ENCODE data around the gene KIF21B.

Gene KIF21B

GRCh38 chr1:200971955-200972711 lies 51.4 kb downstream of the KIF21B start:
- TF ChIP-seq CTCF (IDR thresholded peaks at IDR 0.05; ENCODE audit: low read depth, low read length) (peak; percentile 59), MYC (IDR thresholded peaks at IDR 0.05; ENCODE audit: low read depth, low read length) (no peak)
- DNase-seq (ENCODE audit: low read depth) = peak; percentile 70

GRCh38 chr1:200971428-200971903 lies 52.0 kb downstream of the KIF21B start:
- TF ChIP-seq MYC (IDR thresholded peaks at IDR 0.05; ENCODE audit: low read depth, low read length) = no peak
- TF ChIP-seq POLR2A (IDR thresholded peaks at IDR 0.05; ENCODE audit: extremely low read depth, insufficient read length) = no peak
- TF ChIP-seq CTCF (IDR thresholded peaks at IDR 0.05; ENCODE audit: low read depth, low read length) = no peak
- TF ChIP-seq MAX (IDR thresholded peaks at IDR 0.05; ENCODE audit: low read depth, low read length) = no peak
- DNase-seq (ENCODE audit: low read depth) = no peak
- H3K4me3 ChIP-seq (ENCODE audit: low read depth, low read length) = no peak overlapping the region

More at GRCh38 chr1:200971955-200972711, 51.4 kb downstream of the KIF21B start:
- H3K4me3 ChIP-seq (ENCODE audit: low read depth, low read length) = no peak overlapping the region

GRCh38 chr1:200970771-200971427 lies 52.6 kb downstream of the KIF21B start:
- TF ChIP-seq MAX (IDR thresholded peaks at IDR 0.05; ENCODE audit: low read depth, low read length) (no peak), MYC (IDR thresholded peaks at IDR 0.05; ENCODE audit: low read depth, low read length) (no peak), CTCF (IDR thresholded peaks at IDR 0.05; ENCODE audit: low read depth, low read length) (no peak), POLR2A (IDR thresholded peaks at IDR 0.05; ENCODE audit: extremely low read depth, insufficient read length) (no peak)
- DNase-seq (ENCODE audit: low read depth) = no peak
- no peak overlapping the region for H3K4me3 ChIP-seq (ENCODE audit: low read depth, low read length)

GRCh38 chr1:200969726-200970561 lies 53.6 kb downstream of the KIF21B start:
- peak; percentile 56 for DNase-seq (ENCODE audit: low read depth)
- H3K4me3 ChIP-seq (ENCODE audit: low read depth, low read length) = no peak overlapping the region
- TF ChIP-seq CTCF (IDR thresholded peaks at IDR 0.05; ENCODE audit: low read depth, low read length) (peak; percentile 31), MAX (IDR thresholded peaks at IDR 0.05; ENCODE audit: low read depth, low read length) (no peak; the same call in 1 of the 2 replicates)

GRCh38 chr1:200968469-200969410 lies 54.8 kb downstream of the KIF21B start:
- H3K4me3 ChIP-seq (ENCODE audit: low read depth, low read length) = no peak overlapping the region
- DNase-seq (ENCODE audit: low read depth) = no peak
- TF ChIP-seq CTCF (IDR thresholded peaks at IDR 0.05; ENCODE audit: low read depth, low read length) (no peak), MAX (IDR thresholded peaks at IDR 0.05; ENCODE audit: low read depth, low read length) (no peak), POLR2A (IDR thresholded peaks at IDR 0.05; ENCODE audit: extremely low read depth, insufficient read length) (no peak), MYC (IDR thresholded peaks at IDR 0.05; ENCODE audit: low read depth, low read length) (no peak)
